T-helper 1 cell treated with Interleukin-12 subunit alpha and Interleukin-12 subunit beta and Interleukin-4 antibody, amounts not matched to agents 30 ng/mL and 1 ng/mL, for 36 hours (primary cell): ENCODE measurements around the gene H6PD. TPM values are rescaled to one million over a fixed set of nuclear protein-coding genes. Genes with fewer than 3 reads are reported as not detected.
"Not testable (repeated sequence)": the region's sequence is repeated elsewhere in the genome, so short reads cannot be mapped to it uniquely, and the experiment has no call there.

ENCODE experiments used
- intact Hi-C: fragments of 100-400 bp; cut with micrococcal nuclease; formaldehyde crosslinking; loops from one replicate; pipeline ENCODE4 v1.15.1; 2024
- total RNA-seq: library from RNA; stranded (reverse); gene quantifications from 2 replicates; pipeline ENCODE4 v1.2.3, GENCODE V29; 2022

H6PD gene
- total RNA-seq, 1 donor from 2014 or later = 25.1 TPM

DNA sequence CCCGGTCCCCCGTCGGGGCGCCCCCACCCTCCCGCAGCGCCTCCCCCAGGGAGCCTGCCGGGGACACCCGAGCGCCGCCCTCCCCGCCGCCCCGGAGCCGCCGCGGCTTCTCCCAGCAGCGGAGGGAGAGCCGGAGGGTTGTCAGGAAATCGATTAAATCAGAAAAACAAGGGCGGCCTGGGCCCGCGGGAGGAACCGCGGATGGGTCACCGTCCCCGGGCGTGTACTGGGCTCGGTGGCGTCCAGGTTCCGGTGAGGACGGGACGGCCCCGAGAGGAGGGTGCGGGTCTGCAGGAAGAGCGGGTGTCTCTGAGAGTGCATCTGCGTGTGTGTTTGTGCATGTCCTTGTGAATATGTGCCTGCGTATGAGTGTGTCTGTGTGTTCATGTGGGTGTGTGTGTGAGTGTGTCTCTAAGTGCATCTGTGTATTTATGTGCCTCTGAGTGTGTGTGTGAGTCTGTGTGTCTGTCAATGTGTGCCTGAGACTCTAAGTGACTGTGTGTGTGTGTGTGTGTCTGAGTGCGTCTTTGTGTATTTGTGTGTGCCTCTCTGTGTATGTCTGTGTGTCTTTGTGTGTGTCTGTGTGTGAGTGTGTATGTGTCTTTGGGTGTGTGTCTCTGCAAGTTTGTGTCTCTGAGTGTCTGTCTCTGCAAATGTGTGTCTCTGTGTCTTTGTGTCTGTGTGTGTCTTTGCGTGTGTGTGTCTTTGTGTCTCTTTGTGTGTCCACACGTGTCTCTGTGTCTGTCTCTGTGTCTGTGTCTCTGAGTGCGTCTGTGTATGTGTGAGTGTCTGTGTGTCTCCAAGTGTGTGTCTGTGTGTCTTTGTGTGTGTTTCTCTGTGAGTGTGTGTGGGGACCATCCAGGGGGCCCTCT is 59.2 kb downstream of the H6PD start:
- intact Hi-C loops = loop anchor here (2.0 kb wide), 2 partner anchors 13 to 119 kb away; no protein-coding TSS in a partner anchor

DNA sequence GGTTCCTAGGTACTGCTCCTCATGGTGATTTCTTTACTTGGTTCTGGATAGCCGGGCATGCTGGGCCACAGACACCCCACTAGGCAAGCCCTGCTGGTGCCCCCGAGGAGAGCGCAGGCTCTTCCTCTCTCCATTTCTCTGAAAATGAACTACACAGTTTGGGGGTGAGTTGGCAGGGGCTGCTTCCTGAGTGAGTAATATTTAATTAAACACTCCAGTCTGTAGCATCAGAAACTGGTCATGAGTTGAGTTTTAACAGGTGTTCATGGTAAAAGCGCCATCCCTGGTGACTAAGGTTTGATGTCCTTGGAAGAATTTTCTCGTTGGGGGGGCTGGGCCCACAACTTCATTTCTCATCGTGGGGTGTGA is 59.8 kb downstream of the H6PD start:
- intact Hi-C loops = loop anchor here (2.0 kb wide), 2 partner anchors 14 to 118 kb away; no protein-coding TSS in a partner anchor

DNA sequence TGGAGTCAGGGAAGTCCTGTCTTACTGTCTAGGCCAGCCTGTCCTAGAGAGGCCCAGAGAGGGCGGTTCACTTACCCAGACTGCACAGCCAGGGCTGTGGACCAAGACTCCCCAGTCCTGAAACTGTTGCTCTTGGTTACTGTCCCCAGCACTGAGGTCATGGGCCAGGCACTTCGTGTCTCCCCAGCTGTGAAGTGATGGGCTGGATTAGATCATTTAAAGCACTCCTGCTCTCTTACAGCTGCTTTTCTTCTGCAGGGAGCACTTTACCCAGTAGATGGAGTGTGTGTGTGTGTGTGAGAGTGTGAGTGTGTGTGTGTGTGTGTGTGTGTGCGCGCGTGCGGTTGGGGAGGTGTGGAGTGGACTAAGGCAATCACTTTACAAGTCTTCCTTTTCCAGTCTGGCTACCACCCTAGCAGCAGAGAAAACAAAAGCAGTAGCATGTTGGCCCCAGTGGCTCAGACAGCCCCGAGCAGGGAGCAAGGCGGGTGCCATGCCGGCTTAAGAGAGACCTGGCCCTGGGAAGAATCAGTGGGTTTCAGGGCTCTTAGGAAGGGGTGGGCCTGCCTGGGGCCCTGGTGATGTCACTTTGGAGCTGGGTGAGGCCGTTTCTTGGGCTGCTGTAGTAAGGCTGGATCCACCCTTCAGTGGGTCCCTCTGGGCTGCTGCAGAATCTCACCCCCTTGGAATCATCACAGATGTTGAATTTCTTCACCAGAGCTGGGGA is 60.5 kb downstream of the H6PD start:
- intact Hi-C loops = loop anchor here (1.0 to 2.0 kb wide), 4 partner anchors 14 to 118 kb away; no protein-coding TSS in a partner anchor

DNA sequence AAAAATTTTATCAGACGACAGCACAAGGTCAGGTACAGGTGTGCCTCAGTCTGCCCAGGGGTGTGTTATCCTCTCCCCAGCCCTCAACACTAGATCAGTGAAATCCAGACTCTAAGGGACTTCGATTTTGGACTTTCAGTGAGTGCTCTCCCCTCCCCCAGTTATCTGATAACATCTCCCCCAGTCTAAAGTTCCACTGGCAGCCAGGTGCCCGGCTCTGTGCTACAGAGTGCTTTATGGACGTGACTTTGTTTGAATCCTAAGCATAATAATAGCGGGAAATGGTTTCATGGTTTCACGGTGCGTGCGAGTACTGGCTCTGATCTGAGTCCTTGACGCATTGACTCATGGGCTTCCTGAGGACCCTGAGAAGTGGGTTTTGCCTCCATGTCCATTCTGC is 61.3 kb downstream of the H6PD start:
- intact Hi-C loops = loop anchor here (1.0 to 2.0 kb wide), 4 partner anchors 15 to 117 kb away; no protein-coding TSS in a partner anchor

DNA sequence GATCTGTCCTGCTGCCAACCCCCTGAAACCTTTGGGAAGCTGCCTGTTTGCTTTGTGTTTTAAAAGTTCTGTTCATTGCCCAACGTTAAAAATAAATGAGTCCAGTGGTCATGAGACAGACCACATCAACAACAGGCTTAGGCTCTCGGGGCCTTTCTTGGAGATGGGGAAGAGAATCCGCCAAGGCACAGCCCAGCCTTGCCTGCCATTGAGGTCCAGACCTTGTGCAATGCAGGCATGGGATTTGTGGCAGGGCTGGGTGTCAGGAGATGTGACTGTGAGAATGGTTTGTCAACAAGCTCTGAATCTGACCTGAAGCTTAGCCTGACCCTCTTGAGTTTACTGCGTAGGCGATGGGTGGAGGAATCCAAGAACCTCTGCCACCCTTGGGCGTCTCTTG is 62.3 kb downstream of the H6PD start:
- intact Hi-C loops = no loop called here

DNA sequence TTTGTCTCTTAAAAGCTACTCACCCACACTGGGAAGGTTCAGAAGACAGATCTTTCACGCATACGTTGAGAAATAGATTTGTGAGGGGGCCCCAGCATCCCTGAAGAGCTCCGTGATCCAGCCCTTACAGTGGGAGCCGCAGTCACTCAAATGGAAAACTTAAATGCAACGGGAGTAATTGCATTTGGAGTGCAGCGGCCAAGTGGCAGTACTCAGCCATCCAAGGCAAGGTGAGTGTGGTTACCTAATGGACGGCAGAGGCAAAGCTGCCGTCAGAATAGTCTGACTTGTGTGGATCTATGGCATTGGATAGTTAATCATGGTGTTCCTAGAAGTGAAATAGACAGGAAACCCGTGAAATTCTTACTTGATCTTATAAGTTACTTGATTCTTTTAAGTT is 63.3 kb downstream of the H6PD start:
- intact Hi-C loops = no loop called here

DNA sequence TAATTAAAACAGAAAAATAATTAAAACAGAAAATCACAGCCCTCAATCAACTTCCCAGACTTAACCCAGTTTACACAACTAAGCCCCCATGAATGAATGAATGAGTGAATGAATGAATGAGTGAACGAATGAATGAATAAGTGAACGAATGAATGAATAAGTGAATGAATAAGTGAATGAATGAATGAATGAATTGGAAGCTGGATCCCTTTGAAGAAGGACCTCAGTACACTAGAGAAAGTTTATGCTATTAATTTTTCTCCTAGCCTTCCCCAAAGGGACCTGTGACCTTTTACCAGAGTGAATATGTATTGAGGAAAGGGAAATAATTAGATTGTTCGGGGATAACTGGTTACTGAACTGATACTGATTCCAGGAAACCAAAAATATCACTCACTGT is 63.7 kb downstream of the H6PD start:
- intact Hi-C loops = no loop called here

DNA sequence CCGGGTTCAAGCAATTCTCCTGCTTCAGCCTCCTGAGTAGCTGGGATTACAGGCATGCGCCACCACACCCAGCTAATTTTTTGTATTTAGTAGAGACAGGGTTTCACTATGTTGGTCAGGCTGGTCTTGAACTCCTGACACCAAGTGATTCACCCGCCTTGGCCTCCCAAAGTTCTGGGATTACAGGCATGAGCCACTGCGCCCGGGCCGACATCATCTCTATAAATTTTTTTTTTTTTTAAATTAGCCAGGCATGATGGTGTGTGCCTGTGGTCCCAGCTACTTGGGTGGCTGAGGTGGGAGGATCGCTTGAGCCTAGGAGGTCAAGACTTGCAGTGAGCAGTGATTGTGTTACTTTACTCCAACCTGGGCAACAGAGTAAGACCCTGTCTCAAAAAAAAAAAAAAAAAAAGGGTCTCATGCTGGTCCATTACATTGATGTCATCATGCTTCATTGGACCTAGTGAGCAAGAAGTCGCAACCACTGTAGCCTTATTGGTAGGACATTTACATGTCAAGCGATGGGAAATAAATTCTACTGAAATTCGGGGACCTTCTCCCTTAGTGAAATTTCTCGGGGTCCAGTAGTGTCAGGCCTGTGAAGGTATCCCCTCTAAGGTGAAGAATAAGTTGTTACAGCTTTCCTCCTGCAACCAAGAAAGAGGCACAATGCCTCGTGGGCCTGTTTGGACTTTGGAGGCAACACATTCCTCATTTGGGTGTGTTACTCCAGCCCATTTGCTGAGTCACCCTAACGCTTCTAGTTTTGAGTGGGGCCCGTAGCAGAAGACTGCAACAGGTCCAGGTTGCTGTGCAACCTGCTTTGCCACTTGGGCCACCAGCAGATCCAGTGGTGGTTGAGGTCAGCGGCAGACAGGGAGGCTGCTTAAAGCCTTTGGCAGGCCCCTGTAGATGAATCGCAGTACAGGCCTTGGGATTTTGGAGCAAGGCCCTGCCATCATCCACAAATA is 65.3 kb downstream of the H6PD start:
- intact Hi-C loops = not testable (repeated sequence)

DNA sequence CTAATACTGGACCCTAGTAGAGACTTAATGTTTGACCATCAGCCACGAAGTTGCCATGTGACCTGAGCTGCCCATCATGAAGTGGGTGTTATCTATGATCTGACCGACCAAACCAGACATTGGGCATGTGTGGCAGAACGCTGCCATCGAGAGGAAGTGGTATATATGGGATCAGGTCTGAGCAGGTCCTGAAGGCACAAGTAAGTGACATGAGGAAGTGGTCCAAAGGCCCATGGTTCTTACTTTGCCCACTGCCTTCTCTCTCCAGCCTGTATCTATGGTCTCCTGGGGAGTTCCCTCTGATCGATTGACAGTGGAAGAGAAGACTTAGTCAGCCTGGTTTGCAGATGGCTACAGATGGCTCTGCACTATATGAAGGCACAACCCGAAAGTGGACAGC is 66.0 kb downstream of the H6PD start:
- intact Hi-C loops = no loop called here

DNA sequence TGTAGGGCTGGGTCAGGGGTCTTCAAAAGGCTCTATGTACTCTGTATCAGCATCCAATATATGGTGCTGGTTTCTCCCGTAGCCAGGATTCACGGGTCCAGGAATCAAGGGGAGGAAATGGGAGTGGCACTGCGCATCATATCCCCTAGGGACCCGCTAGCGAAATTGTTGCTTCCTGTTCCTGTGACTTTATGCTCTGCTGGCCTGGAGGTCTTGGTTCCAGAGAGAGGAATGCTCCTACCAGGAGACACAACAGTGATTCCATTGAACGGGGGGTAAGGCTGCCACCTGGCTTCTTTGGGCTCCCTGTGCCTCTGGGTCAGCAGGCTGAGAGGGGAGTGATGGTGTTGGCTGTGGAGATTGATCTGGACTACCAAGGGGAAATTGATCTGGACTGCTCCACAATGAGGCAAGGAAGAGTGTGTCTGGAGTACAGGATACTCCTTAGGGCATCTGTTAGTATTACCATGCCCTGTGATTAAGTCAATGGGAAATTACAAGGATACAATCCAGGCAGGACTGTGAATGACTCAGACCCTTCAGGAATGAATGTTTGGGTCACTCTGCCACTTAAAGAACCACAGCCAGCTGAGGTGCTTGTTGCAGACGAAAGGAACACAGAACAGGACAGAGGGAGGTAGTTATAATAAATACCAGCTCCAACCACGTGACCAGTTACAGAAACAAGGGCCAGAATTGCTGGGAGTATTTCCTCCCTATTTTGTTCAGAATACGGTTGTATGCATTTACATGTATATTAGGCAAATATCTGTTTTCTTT is 68.4 kb downstream of the H6PD start:
- intact Hi-C loops = no loop called here

DNA sequence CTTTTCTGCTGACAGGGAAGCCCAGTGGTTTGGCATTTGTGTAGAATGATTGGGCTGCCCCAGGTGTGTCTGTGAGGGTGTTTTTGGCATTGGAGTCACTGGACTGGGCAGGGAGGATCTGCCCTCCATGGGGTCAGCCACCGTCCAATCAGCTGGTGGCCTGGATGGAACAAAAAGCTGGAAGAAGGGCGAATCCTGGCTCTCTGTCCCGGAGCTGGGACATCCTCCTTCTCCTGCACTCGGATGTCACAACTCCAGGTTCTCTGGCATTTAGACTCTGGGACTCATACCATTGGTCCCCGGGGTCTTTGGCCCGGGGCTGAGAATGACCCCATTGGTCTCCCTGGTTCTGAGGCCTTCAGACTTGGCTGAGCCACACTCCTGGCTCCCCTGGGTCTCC is 69.3 kb downstream of the H6PD start:
- intact Hi-C loops = no loop called here

DNA sequence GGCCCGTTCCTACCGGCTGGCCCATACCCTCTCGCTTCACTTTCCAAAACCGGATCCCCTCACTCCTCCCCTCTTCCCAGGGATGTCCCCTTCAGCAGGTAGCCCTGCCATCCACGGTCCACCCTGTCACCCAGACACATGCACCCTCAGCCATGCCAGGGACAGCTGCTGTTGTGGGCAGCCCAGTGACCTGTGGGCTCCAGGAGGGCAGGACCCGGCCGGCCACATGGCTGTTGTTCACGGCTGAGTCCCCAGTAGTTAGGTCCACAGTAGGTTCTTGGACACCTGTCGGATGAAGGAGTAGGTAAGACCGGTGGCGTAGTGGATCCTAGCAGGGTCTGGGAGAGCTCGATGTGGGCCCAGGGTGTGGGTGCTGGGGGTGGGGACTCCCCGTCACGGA is 70.6 kb downstream of the H6PD start:
- intact Hi-C loops = no loop called here

DNA sequence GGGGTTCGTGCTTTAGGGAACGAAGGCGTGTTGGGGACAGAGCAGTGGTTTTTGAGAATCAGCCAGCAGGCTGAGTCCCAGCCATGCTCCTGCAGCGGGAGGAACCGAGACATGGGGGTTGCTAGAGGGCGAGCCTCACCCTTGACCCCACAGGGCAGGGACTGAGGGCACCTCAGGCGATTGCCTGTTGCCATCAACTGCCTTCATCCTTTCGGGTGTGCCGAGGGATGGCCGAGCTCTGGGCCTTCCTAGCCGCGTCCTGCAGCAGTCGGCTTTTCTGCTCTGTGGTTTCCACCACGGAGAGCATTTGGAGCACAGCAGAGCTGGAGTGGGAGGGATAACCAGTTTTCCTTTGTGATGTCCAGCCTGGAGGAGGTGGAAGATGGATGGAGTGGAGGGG is 71.4 kb downstream of the H6PD start:
- intact Hi-C loops = no loop called here

DNA sequence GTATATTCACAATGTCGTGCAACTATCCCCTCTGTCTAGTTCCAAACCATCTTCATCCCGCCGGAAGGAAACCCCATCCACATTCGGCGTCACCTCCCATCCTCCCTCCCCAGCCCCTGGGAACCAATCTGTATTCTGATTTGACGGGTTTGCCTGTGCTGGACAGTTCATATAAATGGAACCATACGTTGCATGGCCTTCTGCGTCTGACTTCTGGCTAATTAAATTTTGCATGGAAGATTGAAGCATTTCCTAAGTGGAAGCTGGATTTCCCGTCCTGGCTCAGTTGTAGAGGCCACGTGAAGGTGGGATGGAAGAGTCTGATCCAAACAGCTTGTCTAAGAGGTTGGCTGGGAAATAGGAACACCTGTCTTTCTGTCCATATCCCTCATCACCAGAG is 72.7 kb downstream of the H6PD start:
- intact Hi-C loops = no loop called here

DNA sequence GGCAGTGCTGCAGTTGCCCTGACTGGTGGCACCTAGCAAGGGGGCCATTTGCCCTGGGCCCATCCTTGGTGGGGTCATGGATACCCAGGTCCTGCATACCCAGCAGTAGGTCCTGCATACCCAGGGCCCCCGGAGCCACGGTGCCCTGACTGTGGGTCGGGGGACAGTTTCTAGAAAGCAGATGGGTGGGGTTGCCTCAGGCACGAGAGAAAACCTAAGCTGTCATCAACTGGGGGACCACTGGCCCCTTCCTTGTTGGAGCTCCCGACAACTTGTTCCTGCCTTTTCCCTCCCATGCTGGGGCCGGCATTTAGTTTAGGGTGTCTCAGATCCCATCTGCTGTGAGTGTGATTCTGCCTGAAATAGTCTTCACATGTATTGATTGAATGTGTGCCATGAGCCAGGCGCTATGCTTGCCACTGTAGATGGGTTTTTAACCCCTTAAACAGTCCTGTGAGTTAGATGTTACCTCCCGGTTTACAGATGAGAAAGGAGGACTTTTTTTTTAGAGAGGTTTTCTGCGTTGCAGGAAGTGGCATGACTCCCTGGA is 73.7 kb downstream of the H6PD start:
- intact Hi-C loops = no loop called here

DNA sequence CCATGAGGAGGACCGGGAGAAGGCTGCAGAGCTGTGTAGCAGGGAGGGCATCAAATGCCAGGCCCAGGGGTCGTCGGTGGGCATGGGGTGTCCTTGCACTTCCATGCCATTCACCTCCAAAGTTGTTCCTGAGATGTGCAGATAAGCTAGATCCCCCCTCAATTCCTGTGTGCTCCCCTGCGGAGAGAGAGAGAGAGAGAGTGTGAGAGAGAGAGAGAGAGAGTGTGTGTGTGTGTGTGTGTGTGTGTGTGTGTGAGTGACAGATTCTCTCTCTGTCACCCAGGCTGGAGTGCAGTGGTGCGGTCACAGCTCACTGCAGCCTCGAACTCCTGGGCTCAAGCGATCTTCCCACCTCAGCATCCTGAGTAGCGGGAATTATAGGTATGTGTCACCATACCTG is 74.5 kb downstream of the H6PD start:
- intact Hi-C loops = no loop called here

DNA sequence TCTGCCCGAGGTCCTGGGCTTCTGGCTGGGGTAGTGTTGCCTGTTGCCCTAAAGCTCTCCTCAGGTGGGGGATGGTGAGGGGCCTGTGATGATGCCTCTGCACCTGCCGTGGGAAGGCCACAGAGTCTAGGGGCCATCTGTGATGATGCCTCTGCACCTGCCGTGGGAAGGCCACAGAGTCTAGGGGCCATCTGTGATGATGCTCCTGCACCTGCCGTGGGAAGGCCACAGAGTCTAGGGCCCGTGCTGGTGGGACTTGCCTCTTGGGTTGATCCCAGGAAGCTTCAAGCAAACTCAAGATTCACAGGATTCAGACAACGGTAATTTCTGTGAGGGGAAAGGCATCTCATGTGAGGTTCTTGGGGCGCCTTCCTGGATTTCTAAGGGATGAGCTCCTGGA is 75.4 kb downstream of the H6PD start:
- intact Hi-C loops = no loop called here

DNA sequence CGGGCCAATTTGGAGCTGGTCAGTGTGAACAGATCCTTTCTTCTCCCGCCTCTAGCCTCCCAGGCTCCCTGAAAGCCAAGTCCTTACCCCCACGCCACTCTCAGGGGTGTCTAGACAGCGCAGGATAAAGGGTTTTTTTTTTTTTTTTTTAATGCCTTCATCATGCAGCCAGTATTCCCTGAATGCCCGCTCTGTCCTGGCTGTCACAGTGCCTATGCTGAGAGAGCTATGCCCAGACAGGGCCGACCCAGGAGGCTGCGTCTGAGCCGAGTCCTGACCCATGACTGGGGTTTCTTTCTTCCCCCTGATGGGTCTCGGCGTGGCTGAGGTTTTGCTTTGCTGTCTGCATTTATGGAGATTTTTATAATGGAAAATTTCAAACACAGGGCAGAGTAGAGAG is 76.5 kb downstream of the H6PD start:
- intact Hi-C loops = no loop called here

DNA sequence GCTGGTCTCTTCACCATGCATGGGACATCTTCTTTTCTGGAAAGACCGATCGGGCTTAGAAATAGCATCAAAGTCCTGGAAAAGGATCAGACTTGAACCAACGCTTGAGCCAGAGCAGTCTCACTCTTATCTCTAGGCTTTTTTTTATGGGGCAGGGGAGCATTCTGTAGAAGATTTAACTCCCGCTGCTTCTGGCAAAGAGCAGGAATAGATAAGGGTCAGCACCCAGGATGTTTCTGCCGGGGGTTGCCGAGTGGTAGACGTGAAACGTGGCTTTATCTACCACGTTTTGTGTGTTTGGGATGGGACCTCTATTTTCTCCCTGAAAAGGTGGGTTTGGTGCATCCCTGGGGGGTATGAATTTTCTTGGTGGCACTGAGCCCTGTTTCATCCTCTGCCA is 76.9 kb downstream of the H6PD start:
- intact Hi-C loops = no loop called here

DNA sequence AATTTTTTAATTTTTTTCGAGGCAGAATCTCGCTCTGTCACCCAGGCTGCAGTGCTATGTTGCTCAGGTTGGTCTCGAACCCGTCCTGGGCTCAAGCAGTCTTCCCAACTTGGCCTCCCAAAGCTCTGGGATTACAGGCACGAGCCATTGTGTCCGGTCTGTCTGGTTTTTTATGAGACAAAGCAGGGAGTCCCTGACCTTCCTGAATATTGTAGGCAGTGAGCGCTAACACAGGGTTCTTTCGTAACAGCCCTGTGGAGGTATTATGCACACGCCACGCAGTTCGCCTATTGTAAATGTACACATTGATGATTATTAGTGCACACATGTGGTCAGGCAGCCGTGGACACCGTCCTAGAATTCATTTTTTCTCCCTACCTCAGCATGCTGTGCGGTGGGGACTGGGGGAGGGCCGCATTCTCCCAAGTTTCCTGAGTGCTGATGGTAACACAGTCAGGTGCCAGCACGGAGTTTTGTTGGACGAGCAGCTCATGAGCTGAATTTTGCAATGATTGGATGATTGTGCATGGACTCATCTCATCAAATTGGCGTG is 77.7 kb downstream of the H6PD start:
- intact Hi-C loops = no loop called here
